Measurements from ENCODE around the gene OXSR1.

The OXSR1 gene

GRCh38 chr3:38297947-38298711 is 132.8 kb downstream of the OXSR1 start:
- in situ Hi-C loops (cut with MboI; ENCODE audit: low sequenced_read_pairs), result no loop called here

All from hTERT RPE-1 (cell line).